Prostate gland (tissue), 2 donors: ENCODE data around the gene TXNL4B.
"Not testable (repeated sequence)": the region's sequence is repeated elsewhere in the genome, so short reads cannot be mapped to it uniquely, and the experiment has no call there.

ENCODE experiments used
- CTCF ChIP-seq, 4 experiments: fragments of 200-600 bp in 2 of 4; fragments of 450-650 bp in 2 of 4; sonication (generic) in 2 of 4; IDR thresholded peaks; 1 replicate in 3 of 4; 2 replicates in 1 of 4; pipeline ENCODE4 v1.5.1; 2016 to 2019; ENCODE audit warnings: antibody characterized with exemption in 4 of 4, mild to moderate bottlenecking in 2 of 4, moderate library complexity in 2 of 4
- POLR2A ChIP-seq: fragments of 450-650 bp; IDR thresholded peaks from one replicate; pipeline ENCODE4 v1.6.1; 2016; ENCODE audit warnings: antibody characterized with exemption, mild to moderate bottlenecking
- POLR2AphosphoS5 ChIP-seq: sonication (generic); formaldehyde crosslinking; IDR thresholded peaks from one replicate; pipeline ENCODE4 v1.6.1; 2017; ENCODE audit warnings: antibody characterized with exemption

- not testable (repeated sequence) for TF ChIP-seq CTCF (IDR thresholded peaks at IDR 0.05); POLR2A; POLR2AphosphoS5
These were observed 16.3 kb downstream of the TXNL4B start for GRCh38 chr16:72076991-72077706.
